SIG-M5 treated with dmso at 0.1 percent for 504 hours (cell line): ENCODE measurements around the gene ARSH.
"Not testable (repeated sequence)": the region's sequence is repeated elsewhere in the genome, so short reads cannot be mapped to it uniquely, and the experiment has no call there.

ENCODE experiments used
- DNase-seq: peaks from one replicate; lab custom pipeline; 2025; ENCODE audit not compliant: unreplicated experiment; lab: John Stamatoyannopoulos, UW

The ARSH gene

GRCh38 chrX:3037218-3037617 is 30.9 kb downstream of the ARSH start:
- no peak for DNase-seq

GRCh38 chrX:3044196-3044595 is 37.9 kb downstream of the ARSH start:
- DNase-seq: no peak

- no peak for DNase-seq
These were observed 38.3 kb downstream of the ARSH start for GRCh38 chrX:3044671-3045070.

GRCh38 chrX:3046253-3047240 is 40.2 kb downstream of the ARSH start:
- DNase-seq: no peak

- DNase-seq: not testable (repeated sequence)
These were observed 44.3 kb downstream of the ARSH start for GRCh38 chrX:3050523-3051175.

- DNase-seq: no peak
These were observed 46.5 kb downstream of the ARSH start for GRCh38 chrX:3052860-3053259.

- no peak for DNase-seq
These were observed 60.2 kb downstream of the ARSH start for GRCh38 chrX:3066555-3066954.

GRCh38 chrX:3075959-3076358 is 69.6 kb downstream of the ARSH start:
- DNase-seq: no peak

GRCh38 chrX:3076416-3076991 is 70.2 kb downstream of the ARSH start:
- no peak for DNase-seq
